A549 (cell line): ENCODE data around the gene RBKS. TPM values are rescaled to one million over a fixed set of nuclear protein-coding genes. Genes with fewer than 3 reads are reported as not detected.

Experiments used
- ATAC-seq, 2 experiments: fragments of 200-7000 bp in 1 of 2; fragments of >200 bp in 1 of 2; cut with Nextera tagmentation in 1 of 2; cut with Tn5 transposase in 1 of 2; 3 replicates each; pipeline versions ENCODE4 v1.8.0 to v1.9.1; 2018 to 2020; ENCODE audit warnings: mild to moderate bottlenecking in 1 of 2, moderate library complexity in 1 of 2
- CTCF ChIA-PET: fragments of 300-600 bp; sonication (Branson Sonifier 250); formaldehyde crosslinking; extraction: SDS; loops from one replicate; lab custom pipeline; 2021; ENCODE audit warnings: antibody characterized with exemption, inconsistent platforms; lab: Yijun Ruan, JAX
- POLR2A ChIA-PET: fragments of 350-600 bp; formaldehyde crosslinking; extraction: SDS; loops from one replicate; lab custom pipeline; 2021; ENCODE audit warnings: antibody characterized with exemption, inconsistent platforms; lab: Yijun Ruan, JAX
- DNase-seq, 2 experiments: peaks; one replicate each; pipeline versions ENCODE4 v3.0.0 to v3.0.0-alpha.2; 2011 to 2016; ENCODE audit warnings: low read depth in 1 of 2, low spot score in 1 of 2
- FAIRE-seq: peaks from 2 replicates; lab custom pipeline; 2011; peaks lifted over from hg19 to GRCh38; lab: Jason Lieb, UNC
- H3K27ac ChIP-seq, 2 experiments: fragments of >200 bp; sonication (Bioruptor Twin); formaldehyde crosslinking; 3 replicates each; pipeline ENCODE4 v1.5.1; 2016 to 2017
- H3K4me1 ChIP-seq: fragments of >200 bp; sonication (Bioruptor Twin); formaldehyde crosslinking; 3 replicates; pipeline ENCODE4 v1.6.1; 2016
- H3K4me2 ChIP-seq: fragments of >200 bp; sonication (Bioruptor Twin); formaldehyde crosslinking; 3 replicates; pipeline ENCODE4 v1.6.1; 2016
- H3K4me3 ChIP-seq: fragments of >200 bp; sonication (Bioruptor Twin); formaldehyde crosslinking; 3 replicates; pipeline ENCODE4 v1.5.1; 2016
- H3K9me3 ChIP-seq: fragments of >200 bp; sonication (Bioruptor Twin); formaldehyde crosslinking; 3 replicates; pipeline ENCODE4 v1.6.1; 2016
- BHLHE40 ChIP-seq: IDR thresholded peaks from 2 replicates; pipeline ENCODE4 v1.6.1; 2012; ENCODE audit warnings: low read depth, low read length, inconsistent platforms
- CBX8 ChIP-seq: fragments of 200-600 bp; sonication (generic); IDR thresholded peaks from 2 replicates; pipeline ENCODE4 v1.6.1; 2016
- CHD4 ChIP-seq: fragments of 200-600 bp; sonication (generic); IDR thresholded peaks from 2 replicates; pipeline ENCODE4 v1.6.1; 2016; ENCODE audit warnings: antibody characterized with exemption, mild to moderate bottlenecking, borderline replicate concordance
- EP300 ChIP-seq, 2 experiments: fragments of >200 bp; sonication (Bioruptor Twin); formaldehyde crosslinking; IDR thresholded peaks; 2 replicates in 1 of 2; 3 replicates in 1 of 2; pipeline ENCODE4 v1.6.1; 2016 to 2017
- HOXA7 ChIP-seq: fragments of 250-450 bp; sonication (Bioruptor Pico); IDR thresholded peaks from 2 replicates; pipeline ENCODE4 v1.5.0; 2020; ENCODE audit warnings: mild to moderate bottlenecking, moderate library complexity
- HOXB5 ChIP-seq: fragments of 250-450 bp; sonication (Bioruptor Pico); IDR thresholded peaks from 2 replicates; pipeline ENCODE4 v1.5.0; 2020; ENCODE audit warnings: mild to moderate bottlenecking, moderate library complexity
- JUNB ChIP-seq: fragments of >200 bp; sonication (Bioruptor Twin); formaldehyde crosslinking; IDR thresholded peaks from 2 replicates; pipeline ENCODE4 v1.6.1; 2016
- KDM1A ChIP-seq: fragments of 200-600 bp; sonication (generic); IDR thresholded peaks from 2 replicates; pipeline ENCODE4 v1.6.1; 2016; ENCODE audit warnings: low read depth, mild to moderate bottlenecking
- MAFK ChIP-seq: fragments of 450-650 bp; IDR thresholded peaks from 2 replicates; pipeline ENCODE4 v1.6.1; 2014; ENCODE audit not compliant: partially characterized antibody
- MAZ ChIP-seq: fragments of 150-350 bp; IDR thresholded peaks from 2 replicates; pipeline ENCODE4 v1.6.1; 2014; ENCODE audit warnings: antibody characterized with exemption, low read depth, low read length, borderline replicate concordance
- NFE2L2 ChIP-seq: fragments of 150-350 bp; conservative IDR thresholded peaks from 2 replicates; pipeline ENCODE4 v1.6.1; 2014; ENCODE audit warnings: low read length
- NPAS2 ChIP-seq: fragments of 250-450 bp; sonication (Bioruptor Pico); IDR thresholded peaks from 2 replicates; pipeline ENCODE4 v1.8.0; 2022; ENCODE audit warnings: mild to moderate bottlenecking, moderate library complexity, borderline replicate concordance
- POLR2A ChIP-seq: IDR thresholded peaks from 2 replicates; pipeline ENCODE4 v1.6.1; 2012; ENCODE audit warnings: mild to moderate bottlenecking, low read length
- POLR2AphosphoS2 ChIP-seq: conservative IDR thresholded peaks from 2 replicates; pipeline ENCODE4 v1.6.1; 2012; ENCODE audit warnings: low read length, improper control_type of control experiment, inconsistent platforms
- RFX5 ChIP-seq: fragments of 450-650 bp; IDR thresholded peaks from 2 replicates; pipeline ENCODE4 v1.7.1; 2014; ENCODE audit warnings: antibody characterized with exemption, mild to moderate bottlenecking, moderate library complexity
- RNF2 ChIP-seq: fragments of 200-600 bp; sonication (generic); IDR thresholded peaks from 2 replicates; pipeline ENCODE4 v1.6.1; 2016; ENCODE audit warnings: low read depth, mild to moderate bottlenecking, antibody characterized with exemption, moderate library complexity, borderline replicate concordance
- TP53 ChIP-seq: fragments of 250-450 bp; sonication (Bioruptor Pico); IDR thresholded peaks from 2 replicates; pipeline ENCODE4 v1.5.0; 2021; ENCODE audit warnings: mild to moderate bottlenecking, moderate library complexity
- ZC3H11A ChIP-seq: fragments of 450-650 bp; IDR thresholded peaks from 2 replicates; pipeline ENCODE4 v1.6.1; 2014; ENCODE audit warnings: antibody characterized with exemption, mild to moderate bottlenecking
- WGBS: methylation state at CpG from one replicate; pipeline ENCODE4 v1.1.6; 2017; ENCODE audit errors: missing lambda C conversion rate; 5-methylcytosine and 5-hydroxymethylcytosine counted together
- polyA plus RNA-seq, 4 experiments: library from polyadenylated mRNA; depleted of rRNA in 3 of 4; stranded (reverse); fragments of >200 nt; fragmentation: RNase III in 1 of 4; extraction: RNeasy Plus Mini Kit Qiagen cat#74134 plus additional on column Dnase treatment in 1 of 4; gene quantifications; 2 replicates in 3 of 4; 3 replicates in 1 of 4; pipeline ENCODE4 v1.2.3, GENCODE V29; 2011 to 2017
- TF ChIP-seq, protein P1 (sequence below): fragments of >200 bp; sonication (Bioruptor Twin); formaldehyde crosslinking; IDR thresholded peaks from 3 replicates; pipeline ENCODE4 v1.6.1; 2016
- TF ChIP-seq, protein P2 (sequence below): IDR thresholded peaks from 2 replicates; pipeline ENCODE4 v1.6.1; 2012
- TF ChIP-seq, protein P3 (sequence below): IDR thresholded peaks from 2 replicates; pipeline ENCODE4 v1.6.1; 2012; ENCODE audit warnings: low read depth, borderline replicate concordance
- TF ChIP-seq, protein P4 (sequence below): fragments of >200 bp; sonication (Bioruptor Twin); formaldehyde crosslinking; IDR thresholded peaks from 2 replicates; pipeline ENCODE4 v1.6.1; 2016

RBKS gene
- polyA plus RNA-seq, 2 of the 4 experiments (the other 2 are of a cell fraction), result 7.6 to 8.5 TPM

DNA sequence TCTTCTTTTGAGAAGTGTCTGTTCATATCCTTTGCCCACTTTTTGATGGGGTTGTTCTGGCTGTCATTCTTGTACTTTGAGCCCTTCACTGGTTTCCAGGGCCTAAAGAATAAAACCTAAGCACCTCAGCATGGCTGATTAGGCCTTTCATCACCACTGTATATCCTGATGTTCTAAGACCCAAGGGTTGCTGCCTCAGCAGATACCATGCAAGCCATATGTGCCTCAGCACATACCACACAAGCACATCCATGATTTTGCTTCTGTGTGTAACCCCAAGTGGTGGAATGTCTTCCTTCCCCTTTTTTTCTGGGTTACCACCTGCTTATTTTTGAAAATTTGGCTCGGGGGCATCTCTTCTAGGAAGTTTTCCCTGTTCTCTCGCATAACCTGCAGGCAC, 11.4 kb downstream of the RBKS start:
- no peak for DNase-seq
- no peak for TF ChIP-seq NPAS2
- TF ChIP-seq MAFK, result peak; percentile 18
- no peak for ATAC-seq
- Histone ChIP-seq H3K4me3 (no peak overlapping the region), H3K27ac (no peak overlapping the region), H3K4me1 (0 out of 3 replicates have a peak, but pooled peaks cover under 1% of the 10 kb centered on the region), H3K4me2 (no peak overlapping the region), H3K9me3 (peaks cover 31% of the 10 kb centered on the region; the same call in 2 of the 3 replicates)
- 64% methylated on average over 2 of the region's 2 CpGs for WGBS
- CTCF ChIA-PET, result no interaction called here
- POLR2A ChIA-PET, result no interaction called here
- FAIRE-seq, result no peak

DNA sequence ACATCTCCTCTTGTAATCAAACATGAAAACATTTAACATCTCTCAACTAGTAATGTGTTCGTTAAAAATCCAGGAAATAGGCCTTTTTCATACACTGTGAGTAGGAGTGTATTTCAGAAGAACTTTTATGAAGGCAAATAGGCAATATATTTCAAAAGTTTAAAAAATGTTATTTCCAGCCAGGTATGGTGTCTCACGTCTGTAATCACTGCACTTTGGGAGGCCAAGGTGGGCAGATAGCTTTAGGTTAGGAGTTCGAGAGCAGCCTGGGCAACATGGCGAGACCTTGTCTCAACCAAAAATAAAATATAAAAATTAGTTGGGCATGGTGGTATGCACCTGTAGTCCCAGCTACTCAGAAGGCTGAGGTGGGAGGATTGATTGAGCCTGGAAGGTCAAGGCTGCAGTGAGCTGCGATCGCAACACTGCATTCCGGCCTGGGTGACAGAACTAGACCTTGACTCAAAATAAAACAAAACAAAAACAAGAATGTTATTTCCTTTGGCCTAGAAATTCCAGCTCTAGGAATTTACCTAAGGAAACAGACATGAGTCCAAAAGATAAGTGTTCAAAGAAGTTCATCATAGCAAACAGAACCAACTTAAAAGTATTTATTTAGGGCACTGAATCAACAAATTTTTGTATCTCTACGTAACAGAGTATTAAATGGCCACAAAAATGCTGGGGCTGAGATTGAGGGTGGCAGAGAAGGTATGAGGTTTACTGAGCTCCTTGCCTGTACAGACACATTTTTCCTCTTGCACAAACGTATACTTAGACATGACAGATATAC, 14.9 kb downstream of the RBKS start:
- Histone ChIP-seq H3K4me3 (no peak overlapping the region), H3K4me2 (no peak overlapping the region), H3K4me1 (peaks cover 8% of the 10 kb centered on the region; the same call in 1 of the 3 replicates)
- no peak for DNase-seq
- CTCF ChIA-PET, result no interaction called here
- no peak for TF ChIP-seq POLR2A
- TF ChIP-seq, protein P1, sequence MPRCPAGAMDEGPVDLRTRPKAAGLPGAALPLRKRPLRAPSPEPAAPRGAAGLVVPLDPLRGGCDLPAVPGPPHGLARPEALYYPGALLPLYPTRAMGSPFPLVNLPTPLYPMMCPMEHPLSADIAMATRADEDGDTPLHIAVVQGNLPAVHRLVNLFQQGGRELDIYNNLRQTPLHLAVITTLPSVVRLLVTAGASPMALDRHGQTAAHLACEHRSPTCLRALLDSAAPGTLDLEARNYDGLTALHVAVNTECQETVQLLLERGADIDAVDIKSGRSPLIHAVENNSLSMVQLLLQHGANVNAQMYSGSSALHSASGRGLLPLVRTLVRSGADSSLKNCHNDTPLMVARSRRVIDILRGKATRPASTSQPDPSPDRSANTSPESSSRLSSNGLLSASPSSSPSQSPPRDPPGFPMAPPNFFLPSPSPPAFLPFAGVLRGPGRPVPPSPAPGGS, result 0 out of 3 replicates have a peak, but pooled peaks have one; percentile 20
- TF ChIP-seq, all 56 proteins: peak for 1
- Histone ChIP-seq H3K27ac (no peak overlapping the region), H3K9me3 (peaks cover 27% of the 10 kb centered on the region; the same call in 2 of the 3 replicates)
- POLR2A ChIA-PET, result no interaction called here
- no peak for ATAC-seq
- FAIRE-seq, result no peak
- WGBS, result 76% methylated on average over 9 of the region's 9 CpGs

DNA sequence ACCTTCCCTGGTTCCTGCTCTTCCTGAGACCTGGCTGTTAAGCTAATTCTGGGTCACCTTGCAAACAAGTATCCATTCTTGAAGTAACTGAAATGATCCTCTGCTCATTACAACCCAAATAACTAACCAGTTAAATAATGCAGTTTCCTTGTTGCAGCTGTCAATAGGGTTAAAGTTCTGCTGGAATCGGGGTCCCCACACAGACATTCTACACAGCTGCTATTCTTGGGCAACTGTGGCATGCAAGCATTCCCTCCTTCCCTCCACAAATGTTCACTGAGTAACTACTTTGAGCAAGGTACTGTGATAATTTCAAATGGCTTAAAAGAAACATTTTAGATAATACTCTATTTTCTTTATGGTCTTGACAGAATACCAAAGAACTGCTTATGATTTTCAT, 17.1 kb downstream of the RBKS start:
- CTCF ChIA-PET, result interaction anchor here (0.6 to 1.2 kb wide), 3 partner anchors 63 to 150 kb away, joined by 3 read pairs; no protein-coding TSS in a partner anchor

More for the DNA sequence above, 17.1 kb downstream of the RBKS start:
- Histone ChIP-seq H3K4me1 (peaks cover 8% of the 10 kb centered on the region; the same call in 1 of the 3 replicates), H3K4me3 (no peak overlapping the region), H3K9me3 (peaks cover 20% of the 10 kb centered on the region; the same call in 2 of the 3 replicates), H3K4me2 (no peak overlapping the region), H3K27ac (0 out of 6 replicates have a peak overlapping the region, but pooled peaks of 1 of the 2 experiments have one; percentile 15)
- POLR2A ChIA-PET, result no interaction called here
- no peak for TF ChIP-seq POLR2AphosphoS2
- no peak for TF ChIP-seq HOXA7 (CRISPR knock-in tag)
- no peak for TF ChIP-seq HOXB5 (CRISPR knock-in tag)
- no peak for TF ChIP-seq NFE2L2
- no peak for TF ChIP-seq CBX8
- TF ChIP-seq, protein P2, sequence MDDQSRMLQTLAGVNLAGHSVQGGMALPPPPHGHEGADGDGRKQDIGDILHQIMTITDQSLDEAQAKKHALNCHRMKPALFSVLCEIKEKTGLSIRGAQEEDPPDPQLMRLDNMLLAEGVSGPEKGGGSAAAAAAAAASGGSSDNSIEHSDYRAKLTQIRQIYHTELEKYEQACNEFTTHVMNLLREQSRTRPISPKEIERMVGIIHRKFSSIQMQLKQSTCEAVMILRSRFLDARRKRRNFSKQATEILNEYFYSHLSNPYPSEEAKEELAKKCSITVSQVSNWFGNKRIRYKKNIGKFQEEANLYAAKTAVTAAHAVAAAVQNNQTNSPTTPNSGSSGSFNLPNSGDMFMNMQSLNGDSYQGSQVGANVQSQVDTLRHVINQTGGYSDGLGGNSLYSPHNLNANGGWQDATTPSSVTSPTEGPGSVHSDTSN, result no peak
- no peak for TF ChIP-seq BHLHE40
- no peak for TF ChIP-seq JUNB
- TF ChIP-seq TP53 (CRISPR knock-in tag), result no peak
- no peak for TF ChIP-seq MAZ
- TF ChIP-seq RFX5, result no peak
- no peak for TF ChIP-seq RNF2
- no peak for TF ChIP-seq EP300 (IDR thresholded peaks at IDR 0.05)
- TF ChIP-seq KDM1A, result no peak
- no peak for TF ChIP-seq ZC3H11A
- TF ChIP-seq, protein P3, sequence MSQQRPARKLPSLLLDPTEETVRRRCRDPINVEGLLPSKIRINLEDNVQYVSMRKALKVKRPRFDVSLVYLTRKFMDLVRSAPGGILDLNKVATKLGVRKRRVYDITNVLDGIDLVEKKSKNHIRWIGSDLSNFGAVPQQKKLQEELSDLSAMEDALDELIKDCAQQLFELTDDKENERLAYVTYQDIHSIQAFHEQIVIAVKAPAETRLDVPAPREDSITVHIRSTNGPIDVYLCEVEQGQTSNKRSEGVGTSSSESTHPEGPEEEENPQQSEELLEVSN, result no peak
- TF ChIP-seq, protein P1, result no peak
- TF ChIP-seq, protein P4, sequence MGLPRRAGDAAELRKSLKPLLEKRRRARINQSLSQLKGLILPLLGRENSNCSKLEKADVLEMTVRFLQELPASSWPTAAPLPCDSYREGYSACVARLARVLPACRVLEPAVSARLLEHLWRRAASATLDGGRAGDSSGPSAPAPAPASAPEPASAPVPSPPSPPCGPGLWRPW, result no peak
- TF ChIP-seq CHD4, result no peak
- ATAC-seq (no peak), FAIRE-seq (no peak), DNase-seq (no peak)
- WGBS, result 56% methylated on average over 1 of the region's 1 CpG
